HG03045 (cell line): Measurements from ENCODE around the gene FGFR3.

Source experiments
- ATAC-seq: cut with Tn5 transposase; IDR thresholded peaks from one replicate; pipeline ENCODE4 v1.9.1; 2021; ENCODE audit warnings: mild to moderate bottlenecking, moderate library complexity; ENCODE audit not compliant: unreplicated experiment

FGFR3 gene

DNA sequence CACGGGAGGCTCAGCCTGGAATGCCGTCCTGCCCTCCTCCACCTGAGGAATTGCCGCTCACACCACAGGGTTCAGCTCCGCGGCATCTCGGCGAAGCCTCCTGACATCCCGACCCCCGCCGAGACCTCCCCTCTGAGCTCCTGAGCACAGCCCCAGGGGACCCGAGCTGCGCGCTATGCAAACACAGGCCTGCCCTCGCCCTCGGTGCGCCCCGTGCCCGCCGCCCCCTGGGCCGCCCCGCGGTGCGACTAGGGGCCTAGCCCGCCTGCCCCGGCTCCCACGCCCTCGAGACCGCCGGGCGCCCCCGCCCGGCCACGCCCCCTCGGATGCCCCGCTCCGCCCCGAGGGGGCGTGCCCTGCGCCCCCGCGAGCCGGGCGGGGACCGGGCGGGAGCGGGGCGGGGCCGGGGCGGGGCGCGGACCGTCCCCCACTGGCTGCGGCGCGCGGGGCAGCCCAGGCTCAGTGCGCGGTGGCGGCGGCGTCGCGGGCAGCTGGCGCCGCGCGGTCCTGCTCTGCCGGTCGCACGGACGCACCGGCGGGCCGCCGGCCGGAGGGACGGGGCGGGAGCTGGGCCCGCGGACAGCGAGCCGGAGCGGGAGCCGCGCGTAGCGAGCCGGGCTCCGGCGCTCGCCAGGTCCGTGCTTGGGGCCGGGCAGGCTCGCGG, at the start of gene FGFR3:
Gene FGFR3 (plus strand): TSS at position 462 of the 664 bp plus-strand sequence. CDS start 642 bp downstream, outside the sequence.
- ATAC-seq = peak; percentile 42

DNA sequence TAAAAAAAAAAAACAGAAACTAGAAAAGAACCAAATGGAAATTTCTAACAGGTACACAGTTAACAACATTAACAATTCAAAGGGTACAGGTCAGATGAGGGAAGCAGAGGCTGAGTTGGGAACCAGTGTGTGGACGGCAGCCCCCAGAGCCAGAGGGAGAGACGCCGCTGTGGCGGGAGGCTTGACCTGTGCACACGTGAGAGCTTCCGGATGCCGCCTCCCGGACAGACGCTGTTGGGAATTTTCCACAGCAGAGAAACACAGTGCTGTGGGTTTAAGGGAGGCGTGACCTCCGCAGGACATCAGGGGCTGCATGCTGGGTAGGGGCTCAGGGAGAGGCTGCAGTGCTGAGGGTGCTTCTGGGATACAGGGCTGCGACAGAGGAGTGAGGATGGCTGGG, 49.5 kb upstream of the FGFR3 start:
- no peak for ATAC-seq

DNA sequence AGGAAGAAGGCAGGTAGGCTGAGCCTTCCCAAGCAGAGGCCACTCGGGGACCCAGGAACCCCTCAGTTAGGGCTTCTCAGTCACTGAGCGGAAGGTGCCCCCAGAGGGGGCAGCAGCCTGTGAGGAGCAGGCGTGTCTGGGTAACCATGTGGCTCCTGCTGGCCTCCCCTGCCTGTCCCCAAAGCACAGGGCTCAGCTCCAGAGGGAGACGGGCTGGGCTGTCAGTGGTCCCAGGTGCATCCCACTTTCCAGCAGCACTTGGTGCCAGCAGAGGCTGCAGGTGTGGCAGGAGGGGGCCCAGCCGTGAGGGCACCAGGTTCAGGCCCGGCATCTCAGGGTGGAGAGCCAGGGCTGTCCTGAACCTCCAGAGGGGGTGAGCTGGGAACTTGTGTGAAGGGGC, 49.1 kb upstream of the FGFR3 start:
- no peak for ATAC-seq

DNA sequence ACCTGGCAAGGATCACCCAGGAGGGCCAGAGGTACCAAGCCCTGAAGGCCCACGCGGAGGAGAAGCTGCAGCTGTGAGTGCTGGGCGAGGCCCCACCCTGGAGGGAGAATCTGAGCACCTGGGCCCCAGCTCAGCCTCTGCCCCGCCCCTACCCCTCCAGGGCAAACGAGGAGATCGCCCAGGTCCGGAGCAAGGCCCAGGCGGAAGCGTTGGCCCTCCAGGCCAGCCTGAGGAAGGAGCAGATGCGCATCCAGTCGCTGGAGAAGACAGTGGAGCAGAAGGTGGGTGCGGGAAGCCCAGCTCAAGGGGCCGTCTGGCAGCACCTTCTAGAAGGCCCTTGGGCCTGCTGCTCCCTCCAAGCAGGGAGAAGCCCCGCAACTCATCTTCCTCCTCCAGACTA, 48.5 kb upstream of the FGFR3 start:
- ATAC-seq = no peak

DNA sequence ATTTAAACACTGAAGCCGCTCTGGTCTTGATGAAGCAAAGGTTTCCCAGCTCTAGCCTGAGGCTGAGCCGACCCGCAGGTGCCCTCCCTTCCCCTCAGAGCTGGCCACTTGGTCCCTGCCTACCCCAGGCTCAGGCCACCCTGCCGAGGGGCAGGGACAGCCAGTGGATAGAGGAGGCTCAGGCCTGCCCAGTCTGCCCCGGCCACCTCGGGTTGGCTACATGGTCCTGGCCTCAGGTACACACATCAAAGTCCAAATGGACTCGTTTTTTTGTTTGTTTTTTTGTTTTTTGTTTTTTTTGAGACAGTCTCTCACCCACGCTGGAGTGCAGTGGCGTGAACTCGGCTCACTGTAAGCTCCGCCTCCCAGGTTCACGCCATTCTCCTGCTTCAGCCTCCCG, 47.9 kb upstream of the FGFR3 start:
- ATAC-seq = no peak

- no peak for ATAC-seq
Measured at GRCh38 chr4:1745697-1746096, 47.4 kb upstream of the FGFR3 start.

GRCh38 chr4:1746265-1746691, 46.8 kb upstream of the FGFR3 start:
- peak; percentile 52 for ATAC-seq

GRCh38 chr4:1746919-1747602, 46.0 kb upstream of the FGFR3 start:
- no peak for ATAC-seq

- no peak for ATAC-seq
Measured at GRCh38 chr4:1747603-1747967, 45.5 kb upstream of the FGFR3 start.

DNA sequence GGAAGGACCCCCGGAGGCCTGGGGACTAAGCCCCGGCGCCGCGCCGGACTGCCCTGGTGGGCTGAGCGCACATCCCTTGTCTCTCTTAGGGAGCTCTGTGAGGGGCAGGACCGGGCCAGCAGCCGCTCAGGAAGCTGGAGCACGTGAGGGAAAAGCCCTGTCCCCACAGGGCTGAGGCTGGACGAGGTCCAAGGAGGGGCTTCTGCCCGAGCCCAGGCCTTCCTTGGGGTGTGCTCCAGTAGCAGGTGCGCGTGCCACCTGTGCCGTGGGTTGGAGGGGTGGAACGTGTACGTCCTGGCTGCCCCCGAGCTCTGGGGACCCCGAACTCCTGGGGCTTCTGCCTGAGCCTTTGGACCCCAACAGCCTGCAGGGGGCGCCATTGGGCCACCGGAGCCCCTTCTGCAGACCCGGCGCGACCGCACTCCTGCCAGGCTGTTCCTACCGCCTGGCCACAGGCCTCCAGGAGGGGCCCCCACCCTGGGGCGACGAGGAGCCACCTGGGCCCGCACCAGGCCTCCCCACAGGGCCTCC, 44.6 kb upstream of the FGFR3 start:
- ATAC-seq = no peak

DNA sequence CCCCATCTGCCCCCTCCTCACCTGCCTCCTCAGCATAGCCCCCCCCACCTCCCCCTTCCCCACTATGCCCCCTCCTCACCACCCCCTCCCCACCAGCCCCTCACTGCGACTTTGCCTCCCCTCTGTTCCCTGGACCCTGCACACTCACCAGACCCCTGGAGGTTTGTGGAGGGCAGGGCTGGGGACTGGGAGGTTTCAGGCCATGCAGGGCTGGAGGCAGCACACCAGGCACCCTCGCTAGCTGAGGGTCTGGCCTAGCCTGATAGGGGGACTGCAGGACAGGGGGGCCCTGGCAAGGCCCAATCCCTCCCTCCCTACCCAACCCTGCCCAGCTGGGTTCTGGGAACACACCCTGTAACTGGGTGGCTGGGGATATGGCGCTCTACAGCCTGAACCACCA, 43.7 kb upstream of the FGFR3 start:
- ATAC-seq = no peak

DNA sequence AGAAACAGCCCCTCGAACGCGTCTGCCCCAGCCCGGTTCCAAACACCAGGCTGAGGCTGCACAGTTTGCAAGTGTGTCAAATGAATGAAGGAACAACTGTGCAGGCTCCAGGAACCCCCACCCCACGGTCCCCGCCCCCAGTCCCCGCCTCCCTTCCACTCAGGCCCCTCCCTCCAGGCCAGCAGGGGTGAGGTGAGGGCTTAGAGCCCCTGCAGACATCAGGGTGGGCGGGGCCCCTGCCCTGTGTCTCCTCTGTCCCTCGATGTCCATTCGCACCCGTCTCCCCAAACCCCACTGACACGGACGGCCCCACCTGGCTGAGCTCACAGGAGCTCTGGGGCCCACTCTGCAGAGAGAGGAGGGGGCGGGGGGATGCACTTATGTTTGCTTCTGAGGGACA, 43.3 kb upstream of the FGFR3 start:
- ATAC-seq = no peak

DNA sequence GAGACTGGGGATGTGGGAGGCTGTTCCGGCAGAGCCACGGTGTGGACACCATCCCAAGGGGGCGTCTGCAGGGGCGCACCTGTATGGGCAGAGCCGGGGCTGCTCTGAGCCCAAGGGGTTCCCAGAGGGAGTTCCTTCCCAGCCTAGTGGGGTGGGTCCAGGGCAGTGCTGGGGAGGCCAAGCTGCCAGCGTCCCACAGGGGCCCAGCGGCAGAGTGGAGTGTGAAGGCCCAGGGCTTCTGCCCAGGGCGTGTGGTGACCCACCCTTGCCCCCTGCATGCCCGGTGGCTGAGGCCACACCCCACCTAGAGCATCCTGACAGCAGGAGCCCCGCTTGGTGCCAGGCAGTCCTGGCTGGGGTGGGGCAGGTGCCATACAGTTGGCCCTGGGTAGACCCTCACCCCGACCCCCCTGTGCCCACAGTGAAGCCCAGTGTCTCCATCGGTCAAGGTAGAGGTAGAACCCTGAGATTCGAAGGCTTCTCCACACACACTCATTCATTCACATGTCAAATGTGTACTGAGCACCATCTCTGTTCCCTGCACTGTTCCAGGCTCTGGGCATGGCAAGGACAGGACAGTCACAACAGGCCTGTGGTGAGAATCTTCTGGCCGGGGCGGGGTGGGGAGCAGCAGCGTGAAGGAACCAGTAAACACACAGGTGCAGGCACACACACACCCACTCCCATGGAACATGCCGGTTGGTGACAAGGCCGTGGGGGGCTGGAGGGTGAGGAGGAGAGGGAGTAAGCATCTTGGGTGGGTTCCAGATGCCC, 42.5 kb upstream of the FGFR3 start:
- ATAC-seq = no peak

DNA sequence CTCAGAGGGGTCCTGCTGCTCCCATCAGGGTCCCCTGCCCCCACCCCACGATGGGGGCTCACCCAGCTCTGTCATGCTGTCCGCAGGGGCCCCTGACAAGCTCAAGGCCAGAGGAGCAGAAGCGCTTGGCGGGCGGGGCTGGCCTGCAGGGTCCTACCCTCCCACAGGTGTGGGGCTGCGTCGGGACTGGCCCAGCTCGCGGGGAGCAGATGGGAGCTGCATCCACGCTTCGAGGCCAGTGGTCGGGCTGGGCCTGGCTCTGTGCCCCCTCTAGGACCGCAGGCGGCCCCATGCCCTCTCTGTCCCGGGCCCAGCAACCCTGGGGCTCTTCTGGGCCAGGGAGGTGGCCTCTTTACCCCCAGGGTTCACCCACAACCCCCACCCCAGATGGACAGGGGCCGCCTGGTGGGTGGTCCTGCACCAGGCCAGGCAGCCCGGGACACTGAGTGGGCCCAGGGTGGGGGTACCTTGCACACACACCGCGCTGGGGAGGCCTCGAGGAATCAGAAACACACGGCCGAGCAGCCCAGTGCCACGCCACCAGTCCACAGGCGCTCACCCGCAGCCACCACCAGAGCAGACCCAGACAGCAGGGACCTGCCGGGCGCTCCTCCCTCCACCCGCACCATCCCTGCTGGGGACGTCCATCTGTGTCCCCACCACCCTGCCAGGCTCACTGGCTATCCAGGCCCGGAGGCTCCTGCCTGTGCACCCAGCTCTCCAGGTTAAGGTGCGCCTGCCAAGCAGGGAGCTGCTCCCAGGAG, 41.8 kb upstream of the FGFR3 start:
- ATAC-seq = no peak

GRCh38 chr4:1751919-1752283, 41.2 kb upstream of the FGFR3 start:
- no peak for ATAC-seq

DNA sequence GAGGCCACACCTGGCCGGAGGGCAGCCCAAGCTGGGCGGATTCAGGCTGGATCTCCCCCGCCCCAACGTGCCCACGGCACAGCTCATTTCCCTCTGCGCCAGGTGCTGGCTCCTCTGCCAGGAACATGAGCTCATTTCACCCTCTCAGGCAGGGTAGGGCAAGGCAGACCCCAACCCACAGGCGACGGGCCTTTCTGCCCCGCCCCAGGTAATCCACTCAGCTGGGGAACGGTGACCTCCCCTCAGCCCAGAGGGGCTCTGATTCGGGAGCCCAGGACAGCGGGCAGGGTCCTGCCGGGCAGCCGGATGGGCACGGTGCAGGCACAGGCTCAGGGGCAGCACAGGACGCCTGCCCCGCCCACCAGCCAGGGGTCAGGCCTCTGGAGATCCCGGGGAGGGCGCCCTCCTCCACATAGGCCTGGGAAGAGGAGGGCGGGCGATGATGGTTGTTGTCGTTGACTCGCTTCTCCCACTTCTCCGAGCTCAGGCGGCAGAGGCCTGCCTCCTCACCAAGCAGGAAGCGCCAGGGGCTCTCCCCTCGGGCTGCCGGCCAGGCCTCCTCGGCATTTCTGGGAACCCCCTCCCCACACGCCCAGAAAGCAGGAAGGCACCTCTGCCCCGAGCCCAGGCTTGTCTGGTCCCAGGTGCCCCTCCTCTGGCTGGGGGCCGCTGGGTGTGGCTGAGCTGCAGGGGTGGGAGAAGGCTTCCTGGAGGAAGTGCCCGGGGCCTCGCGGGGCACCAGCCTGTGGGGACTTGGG, 40.6 kb upstream of the FGFR3 start:
- no peak for ATAC-seq

DNA sequence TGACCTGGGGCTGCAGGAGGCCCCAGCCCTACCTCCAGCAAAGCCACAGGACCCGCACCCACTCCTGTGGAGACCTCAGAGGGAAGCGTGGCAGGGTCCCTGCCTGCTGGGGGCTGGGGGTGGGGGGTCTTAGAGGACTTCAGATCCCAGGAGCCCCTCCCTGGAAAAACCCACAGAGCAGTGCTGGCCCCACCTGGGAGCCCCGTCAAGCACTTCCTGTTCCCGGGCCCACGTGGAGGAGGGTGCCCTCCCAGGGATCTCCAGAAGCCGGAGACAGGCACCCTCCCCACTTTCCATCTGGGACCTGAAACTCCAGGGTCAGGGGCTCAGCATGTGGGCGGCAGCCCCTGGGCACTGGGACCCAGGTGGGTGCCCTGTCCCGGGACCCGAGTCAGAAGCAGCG, 39.8 kb upstream of the FGFR3 start:
- ATAC-seq = no peak

- no peak for ATAC-seq
Measured at GRCh38 chr4:1753697-1754311, 39.3 kb upstream of the FGFR3 start.

GRCh38 chr4:1754336-1754735, 38.8 kb upstream of the FGFR3 start:
- no peak for ATAC-seq

DNA sequence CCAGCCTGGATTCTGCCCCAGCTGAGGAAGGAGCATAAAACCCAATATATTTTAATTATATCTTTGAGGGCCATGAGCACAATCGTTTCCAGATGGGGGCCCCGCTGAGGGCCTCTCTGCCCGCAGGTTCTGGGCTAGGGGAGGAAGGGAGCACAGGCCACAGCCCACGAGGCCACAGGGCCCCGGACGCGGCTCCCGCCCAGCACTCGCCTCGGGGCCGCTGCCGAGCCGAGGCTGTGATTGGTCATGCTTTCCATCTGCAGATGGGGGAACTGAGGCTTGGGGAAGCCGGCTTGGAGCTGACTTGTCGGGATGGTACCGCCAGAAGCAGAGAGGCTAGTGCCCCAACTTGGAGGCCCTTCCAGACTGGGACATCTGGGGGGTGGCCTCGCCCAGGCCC, 37.8 kb upstream of the FGFR3 start:
- no peak for ATAC-seq
